Measurements from ENCODE around the gene CNGA4. TPM values are rescaled to one million over a fixed set of nuclear protein-coding genes. Genes with fewer than 3 reads are reported as not detected.
A peak's percentile ranks its signal among the peaks of the same experiment; 100 is the strongest.
"Not testable (repeated sequence)": the region's sequence is repeated elsewhere in the genome, so short reads cannot be mapped to it uniquely, and the experiment has no call there.

The CNGA4 gene
- total RNA-seq, 1 donor from 2014 or later, result not detected

- intact Hi-C loops (cut with micrococcal nuclease), result loop anchor here (1.0 to 10.0 kb wide), 4 partner anchors 39 to 1841 kb away; partner anchors contain the start of genes TAF10, TPP1, TRIM21 and TRIM22
- no peak for DNase-seq (ENCODE audit: low spot score)
- no peaks in the 10 kb centered on the region for H3K9me3 Mint-ChIP-seq
- peaks cover 3% of the 10 kb centered on the region for H3K36me3 Mint-ChIP-seq (ENCODE audit: low read depth)
- H3K27me3 Mint-ChIP-seq (ENCODE audit: low read depth), result no peaks in the 10 kb centered on the region
- H3K27ac Mint-ChIP-seq, result no peak overlapping the region
- peaks cover 43% of the 10 kb centered on the region for H3K4me1 Mint-ChIP-seq (ENCODE audit: low read depth)
- peak overlapping the region; percentile 57 for H3K4me3 Mint-ChIP-seq (ENCODE audit: low read depth)
Measured at GRCh38 chr11:6232899-6233298, 6.0 kb upstream of the CNGA4 start.

DNA sequence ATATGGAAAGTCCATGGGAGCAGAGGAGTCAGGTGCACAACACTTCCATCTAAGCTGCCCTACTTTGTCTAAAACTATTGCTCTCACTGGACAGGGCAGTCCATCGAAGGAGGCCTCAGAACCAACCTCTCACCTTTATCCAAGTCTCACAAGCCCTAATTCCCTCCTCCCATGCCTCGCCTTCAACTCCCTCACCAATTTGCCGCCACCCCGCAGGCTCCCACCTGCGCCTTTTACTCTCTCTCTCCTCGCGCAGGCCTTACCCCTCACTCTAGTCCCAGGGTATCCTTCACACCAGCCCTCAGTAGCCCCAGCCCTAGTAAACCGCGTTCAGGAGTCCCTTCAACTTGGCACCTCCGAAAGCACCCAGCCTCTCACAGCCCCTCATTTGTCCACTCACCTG is 4.9 kb upstream of the CNGA4 start:
- Mint-ChIP-seq H3K27me3 (ENCODE audit: low read depth) (no peaks in the 10 kb centered on the region), H3K4me3 (ENCODE audit: low read depth) (peak overlapping the region; percentile 97), H3K36me3 (ENCODE audit: low read depth) (peaks cover 3% of the 10 kb centered on the region), H3K9me3 (no peaks in the 10 kb centered on the region), H3K27ac (peak overlapping the region; percentile 95), H3K4me1 (ENCODE audit: low read depth) (peaks cover 41% of the 10 kb centered on the region)
- intact Hi-C loops (cut with micrococcal nuclease), result loop anchor here (1.0 to 10.0 kb wide), 8 partner anchors 25 to 1842 kb away; partner anchors contain the start of genes ARFIP2, CAVIN3, CCKBR and TAF10
- no peak for DNase-seq (ENCODE audit: low spot score)

DNA sequence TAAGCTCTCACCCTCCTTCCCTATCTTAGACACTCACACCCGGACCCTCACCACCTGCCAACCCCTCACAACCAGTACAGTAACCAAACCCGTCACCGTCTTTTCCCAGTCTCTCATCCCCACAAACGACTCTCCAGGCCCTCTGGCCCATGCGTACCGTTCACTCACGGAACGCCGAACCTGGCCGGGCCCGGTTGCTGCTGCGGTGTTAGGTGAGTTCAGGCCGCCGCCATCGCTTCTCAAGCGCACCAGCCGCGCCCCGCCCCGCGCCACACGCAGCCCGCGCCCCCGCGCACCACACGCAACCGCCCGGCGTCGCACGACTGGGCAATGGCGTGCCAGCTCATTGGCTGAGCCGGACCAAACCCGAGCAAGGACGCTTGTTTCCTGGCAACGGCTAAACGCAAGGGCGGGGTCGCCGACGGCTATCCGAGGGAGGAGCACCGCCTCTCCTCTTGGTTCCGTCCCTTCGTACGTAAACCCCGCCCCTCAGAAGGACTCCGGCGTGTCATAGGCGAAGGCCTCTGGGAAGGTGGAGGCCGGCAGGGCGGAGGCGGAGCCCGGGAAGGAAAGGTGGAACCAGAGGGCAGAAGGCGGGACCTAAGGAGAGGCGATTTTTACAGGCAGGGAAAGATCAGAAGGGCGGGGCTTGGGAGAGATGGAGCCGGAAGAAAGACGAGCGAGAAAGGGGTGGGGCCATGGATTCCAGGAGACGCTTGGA is 4.3 kb upstream of the CNGA4 start, which contains the start of gene FHIP1B:
TSS of gene FHIP1B (minus strand) at position 250 of the 721 bp plus-strand sequence. CDS start 10,120 bp downstream, outside the sequence.
- peaks cover under 1% of the 10 kb centered on the region for H3K36me3 Mint-ChIP-seq (ENCODE audit: low read depth)
- peaks cover 38% of the 10 kb centered on the region for H3K4me1 Mint-ChIP-seq (ENCODE audit: low read depth)
- peak within 1 kb of the TSS; percentile 97 for H3K4me3 Mint-ChIP-seq (ENCODE audit: low read depth)
- H3K27me3 Mint-ChIP-seq (ENCODE audit: low read depth), result no peaks in the 10 kb centered on the region
- intact Hi-C loops (cut with micrococcal nuclease), result loop anchor here (1.0 to 10.0 kb wide), 9 partner anchors 24 to 1842 kb away; partner anchors contain the start of genes ARFIP2, CAVIN3, CCKBR and TAF10
- H3K27ac Mint-ChIP-seq, result peak within 1 kb of the TSS; percentile 95
- DNase-seq (ENCODE audit: low spot score), result peak; percentile 100
- H3K9me3 Mint-ChIP-seq, result no peaks in the 10 kb centered on the region

- intact Hi-C loops (cut with micrococcal nuclease), result loop anchor here (5.0 to 10.0 kb wide), 3 partner anchors 115 to 552 kb away; partner anchors contain the start of genes TAF10, TPP1, TRIM22 and TRIM5
- no peak for DNase-seq (ENCODE audit: low spot score)
- Mint-ChIP-seq H3K9me3 (no peaks in the 10 kb centered on the region), H3K4me1 (ENCODE audit: low read depth) (peaks cover 17% of the 10 kb centered on the region), H3K27ac (no peak overlapping the region), H3K36me3 (ENCODE audit: low read depth) (no peaks in the 10 kb centered on the region), H3K4me3 (ENCODE audit: low read depth) (no peak overlapping the region), H3K27me3 (ENCODE audit: low read depth) (no peaks in the 10 kb centered on the region)
Measured at GRCh38 chr11:6237266-6237665, 1.6 kb upstream of the CNGA4 start.

DNA sequence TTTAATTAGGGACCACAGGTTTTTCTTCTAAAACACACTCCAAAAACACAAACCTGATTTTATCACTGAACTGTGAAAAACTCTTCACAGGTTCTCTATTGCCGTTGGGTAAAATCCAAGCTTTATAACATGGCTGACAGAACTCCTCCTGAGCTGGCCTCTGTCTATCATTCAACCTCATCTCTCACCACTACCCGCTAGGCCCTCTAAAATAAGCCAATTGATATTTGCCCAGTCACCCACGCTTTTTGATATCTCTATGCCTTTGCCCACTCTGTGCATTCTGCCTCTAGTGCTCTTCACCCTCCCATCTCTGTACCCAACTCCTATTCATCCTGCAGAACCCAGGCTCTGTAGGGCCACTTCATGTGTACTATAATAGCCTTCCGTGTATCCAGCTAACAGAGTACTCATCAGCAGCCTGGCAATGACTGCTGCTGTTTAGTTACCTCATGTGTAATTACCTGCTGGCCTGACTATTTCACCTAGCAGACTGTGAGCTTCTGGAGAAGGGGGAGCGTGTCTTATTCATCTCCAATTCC is 1.1 kb upstream of the CNGA4 start:
- Mint-ChIP-seq H3K27ac (no peak overlapping the region), H3K4me1 (ENCODE audit: low read depth) (peaks cover 16% of the 10 kb centered on the region), H3K27me3 (ENCODE audit: low read depth) (peaks cover 2% of the 10 kb centered on the region), H3K9me3 (no peaks in the 10 kb centered on the region), H3K4me3 (ENCODE audit: low read depth) (no peak overlapping the region), H3K36me3 (ENCODE audit: low read depth) (no peaks in the 10 kb centered on the region)
- no peak for DNase-seq (ENCODE audit: low spot score)
- intact Hi-C loops (cut with micrococcal nuclease), result loop anchor here (5.0 to 10.0 kb wide), 3 partner anchors 114 to 553 kb away; partner anchors contain the start of genes TAF10, TPP1, TRIM22 and TRIM5

DNA sequence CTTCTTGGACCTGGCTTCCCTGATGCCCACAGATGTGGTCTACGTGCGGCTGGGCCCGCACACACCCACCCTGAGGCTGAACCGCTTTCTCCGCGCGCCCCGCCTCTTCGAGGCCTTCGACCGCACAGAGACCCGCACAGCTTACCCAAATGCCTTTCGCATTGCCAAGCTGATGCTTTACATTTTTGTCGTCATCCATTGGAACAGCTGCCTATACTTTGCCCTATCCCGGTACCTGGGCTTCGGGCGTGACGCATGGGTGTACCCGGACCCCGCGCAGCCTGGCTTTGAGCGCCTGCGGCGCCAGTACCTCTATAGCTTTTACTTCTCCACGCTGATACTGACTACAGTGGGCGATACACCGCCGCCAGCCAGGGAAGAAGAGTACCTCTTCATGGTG is 1.2 kb downstream of the CNGA4 start:
- H3K9me3 Mint-ChIP-seq, result no peaks in the 10 kb centered on the region
- H3K4me1 Mint-ChIP-seq (ENCODE audit: low read depth), result peaks cover 3% of the 10 kb centered on the region
- H3K36me3 Mint-ChIP-seq (ENCODE audit: low read depth), result no peaks in the 10 kb centered on the region
- H3K27ac Mint-ChIP-seq, result no peak overlapping the region
- peaks cover 5% of the 10 kb centered on the region for H3K27me3 Mint-ChIP-seq (ENCODE audit: low read depth)
- H3K4me3 Mint-ChIP-seq (ENCODE audit: low read depth), result no peak overlapping the region
- intact Hi-C loops (cut with micrococcal nuclease), result no loop called here
- DNase-seq (ENCODE audit: low spot score), result no peak

DNA sequence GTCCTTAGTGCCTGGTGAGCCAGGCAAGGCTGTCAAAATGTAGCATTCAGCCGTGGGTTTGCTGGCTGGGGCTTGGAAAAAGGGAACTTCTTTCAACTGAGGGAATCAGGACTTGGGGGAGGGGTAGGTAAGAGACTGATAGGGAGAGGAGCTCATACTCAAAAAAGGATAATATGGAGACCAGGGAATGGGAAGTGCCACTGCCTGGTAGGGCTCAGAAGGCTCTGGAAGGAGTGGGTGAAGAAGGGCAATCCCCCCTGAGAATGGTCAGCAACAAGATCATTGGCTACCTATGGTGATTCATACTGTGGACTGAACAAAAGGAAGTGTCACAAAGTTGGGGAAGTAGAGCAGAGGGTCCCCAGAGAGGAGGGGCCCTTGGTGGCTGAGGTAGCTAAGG is 1.9 kb downstream of the CNGA4 start:
- H3K27me3 Mint-ChIP-seq (ENCODE audit: low read depth), result peaks cover 5% of the 10 kb centered on the region
- no peak overlapping the region for H3K27ac Mint-ChIP-seq
- no peaks in the 10 kb centered on the region for H3K4me1 Mint-ChIP-seq (ENCODE audit: low read depth)
- H3K4me3 Mint-ChIP-seq (ENCODE audit: low read depth), result no peak overlapping the region
- DNase-seq (ENCODE audit: low spot score), result no peak
- no peaks in the 10 kb centered on the region for H3K36me3 Mint-ChIP-seq (ENCODE audit: low read depth)
- H3K9me3 Mint-ChIP-seq, result no peaks in the 10 kb centered on the region
- intact Hi-C loops (cut with micrococcal nuclease), result no loop called here

DNA sequence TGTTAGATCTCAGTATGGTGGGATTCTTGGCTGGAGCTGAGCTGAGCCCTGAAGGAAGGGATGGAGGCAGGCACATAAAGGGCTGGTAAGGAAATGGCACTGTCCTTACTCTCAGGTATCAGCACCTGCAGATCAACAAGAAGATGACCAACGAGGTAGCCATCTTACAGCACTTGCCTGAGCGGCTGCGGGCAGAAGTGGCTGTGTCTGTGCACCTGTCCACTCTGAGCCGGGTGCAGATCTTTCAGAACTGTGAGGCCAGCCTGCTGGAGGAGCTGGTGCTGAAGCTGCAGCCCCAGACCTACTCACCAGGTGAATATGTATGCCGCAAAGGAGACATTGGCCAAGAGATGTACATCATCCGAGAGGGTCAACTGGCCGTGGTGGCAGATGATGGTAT is 2.4 kb downstream of the CNGA4 start:
- intact Hi-C loops (cut with micrococcal nuclease), result no loop called here
- H3K36me3 Mint-ChIP-seq (ENCODE audit: low read depth), result no peaks in the 10 kb centered on the region
- H3K9me3 Mint-ChIP-seq, result no peaks in the 10 kb centered on the region
- no peaks in the 10 kb centered on the region for H3K4me1 Mint-ChIP-seq (ENCODE audit: low read depth)
- DNase-seq (ENCODE audit: low spot score), result no peak
- no peak overlapping the region for H3K27ac Mint-ChIP-seq
- peaks cover 5% of the 10 kb centered on the region for H3K27me3 Mint-ChIP-seq (ENCODE audit: low read depth)
- no peak overlapping the region for H3K4me3 Mint-ChIP-seq (ENCODE audit: low read depth)

- H3K4me3 Mint-ChIP-seq (ENCODE audit: low read depth), result no peak overlapping the region
Measured at GRCh38 chr11:6245536-6245935, 6.6 kb downstream of the CNGA4 start.

DNA sequence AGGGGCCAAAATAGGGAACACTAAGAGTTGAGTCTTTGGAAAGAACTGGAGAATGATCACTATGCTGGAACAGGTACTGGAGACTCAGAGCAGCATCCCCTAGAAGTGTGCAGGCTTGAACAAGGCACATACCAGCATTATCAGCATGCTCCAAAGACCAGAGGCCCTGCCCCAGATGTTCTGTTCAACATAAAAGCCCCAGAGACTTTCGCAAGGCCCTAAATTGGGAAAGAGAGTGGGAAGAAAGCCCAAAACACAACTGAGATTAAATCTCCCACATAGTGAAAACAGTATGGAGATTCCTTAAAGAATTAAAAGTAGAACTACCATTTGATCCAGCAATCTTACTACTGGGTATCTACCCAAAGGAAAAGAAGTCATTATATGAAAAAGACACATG is 9.4 kb downstream of the CNGA4 start:
- H3K4me3 Mint-ChIP-seq (ENCODE audit: low read depth), result no peak overlapping the region
- no peaks in the 10 kb centered on the region for H3K9me3 Mint-ChIP-seq
- no peak overlapping the region for H3K27ac Mint-ChIP-seq
- H3K36me3 Mint-ChIP-seq (ENCODE audit: low read depth), result no peaks in the 10 kb centered on the region
- intact Hi-C loops (cut with micrococcal nuclease), result no loop called here
- H3K27me3 Mint-ChIP-seq (ENCODE audit: low read depth), result peaks cover 2% of the 10 kb centered on the region
- no peaks in the 10 kb centered on the region for H3K4me1 Mint-ChIP-seq (ENCODE audit: low read depth)
- DNase-seq (ENCODE audit: low spot score), result no peak

More at GRCh38 chr11:6245536-6245935, 6.6 kb downstream of the CNGA4 start:
- H3K27ac Mint-ChIP-seq, result no peak overlapping the region
- H3K9me3 Mint-ChIP-seq, result no peaks in the 10 kb centered on the region
- no peaks in the 10 kb centered on the region for H3K4me1 Mint-ChIP-seq (ENCODE audit: low read depth)
- no peak for DNase-seq (ENCODE audit: low spot score)
- H3K36me3 Mint-ChIP-seq (ENCODE audit: low read depth), result no peaks in the 10 kb centered on the region
- intact Hi-C loops (cut with micrococcal nuclease), result no loop called here
- peaks cover 5% of the 10 kb centered on the region for H3K27me3 Mint-ChIP-seq (ENCODE audit: low read depth)

GRCh38 chr11:6248897-6249296 is 10.0 kb downstream of the CNGA4 start:
- intact Hi-C loops (cut with micrococcal nuclease); H3K4me1 Mint-ChIP-seq (ENCODE audit: low read depth); H3K4me3 Mint-ChIP-seq (ENCODE audit: low read depth); DNase-seq (ENCODE audit: low spot score); H3K27me3 Mint-ChIP-seq (ENCODE audit: low read depth); H3K9me3 Mint-ChIP-seq; H3K36me3 Mint-ChIP-seq (ENCODE audit: low read depth); H3K27ac Mint-ChIP-seq: not testable (repeated sequence)

- no peaks in the 10 kb centered on the region for H3K27me3 Mint-ChIP-seq (ENCODE audit: low read depth)
- no peak for DNase-seq (ENCODE audit: low spot score)
- no peaks in the 10 kb centered on the region for H3K36me3 Mint-ChIP-seq (ENCODE audit: low read depth)
- H3K27ac Mint-ChIP-seq, result no peak overlapping the region
- H3K4me3 Mint-ChIP-seq (ENCODE audit: low read depth), result no peak overlapping the region
- H3K9me3 Mint-ChIP-seq, result no peaks in the 10 kb centered on the region
- H3K4me1 Mint-ChIP-seq (ENCODE audit: low read depth), result no peaks in the 10 kb centered on the region
- intact Hi-C loops (cut with micrococcal nuclease), result no loop called here
Measured at GRCh38 chr11:6249770-6250555, 11.1 kb downstream of the CNGA4 start.

Measured in activated T-helper 2 cell treated with anti-CD3 and anti-CD28 coated beads, Interferon-gamma antibody, Interleukin-2, Interleukin-4, amounts not matched to agents 10 μg/mL and 5 μg/mL and 100 μg/mL, durations not matched to agents 14 hours and 24 hours and 36 hours (primary cell).